ENCODE data around the gene PPP2CA.
"Not testable (repeated sequence)": the region's sequence is repeated elsewhere in the genome, so short reads cannot be mapped to it uniquely, and the experiment has no call there.

Gene PPP2CA

DNA sequence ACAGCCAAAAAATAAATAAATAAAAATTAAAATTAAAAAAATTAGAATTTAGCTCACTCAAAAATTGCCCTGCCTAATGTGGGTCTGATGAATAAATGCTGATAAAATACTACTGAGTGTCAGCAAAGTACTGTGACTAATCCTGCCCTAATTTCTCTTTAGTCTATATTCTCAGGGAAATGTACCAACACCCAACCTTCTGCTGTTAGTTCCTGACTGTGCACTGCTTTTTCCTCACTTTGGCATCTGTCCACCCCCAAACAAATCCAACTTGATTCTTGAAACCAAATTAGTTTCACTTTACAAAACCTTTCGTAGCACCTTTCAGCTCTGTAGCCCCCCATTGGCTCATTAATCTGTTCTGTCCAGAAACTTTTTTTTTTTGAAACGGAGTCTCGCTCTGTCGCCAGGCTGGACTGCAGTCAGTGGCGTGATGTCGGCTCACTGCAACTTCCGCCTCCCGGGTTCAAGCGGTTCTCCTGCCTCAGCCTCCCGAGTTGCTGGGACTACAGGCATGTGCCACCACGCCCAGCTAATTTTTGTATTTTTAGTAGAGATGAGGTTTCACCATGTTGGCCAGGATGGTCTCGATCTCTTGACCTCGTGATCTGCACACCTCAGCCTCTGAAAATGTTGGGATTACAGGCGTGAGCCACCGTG is 73.6 kb downstream of the PPP2CA start:
- H3K4me1 ChIP-seq (ENCODE audit: insufficient read depth, low read length); H3K4me3 ChIP-seq (ENCODE audit: low read depth in 1 of 2, low read length in 2 of 2); H3K9ac ChIP-seq (ENCODE audit: low read length); H3K27me3 ChIP-seq (ENCODE audit: control insufficient read depth in 1 of 2, insufficient read depth in 2 of 2, low read length in 2 of 2); H3K27ac ChIP-seq (ENCODE audit: low read depth, low read length); H3K9me3 ChIP-seq (ENCODE audit: low read length): not testable (repeated sequence)
- peaks cover 48% of the 10 kb centered on the region for H3K36me3 ChIP-seq (ENCODE audit: insufficient read depth, low read length)

DNA sequence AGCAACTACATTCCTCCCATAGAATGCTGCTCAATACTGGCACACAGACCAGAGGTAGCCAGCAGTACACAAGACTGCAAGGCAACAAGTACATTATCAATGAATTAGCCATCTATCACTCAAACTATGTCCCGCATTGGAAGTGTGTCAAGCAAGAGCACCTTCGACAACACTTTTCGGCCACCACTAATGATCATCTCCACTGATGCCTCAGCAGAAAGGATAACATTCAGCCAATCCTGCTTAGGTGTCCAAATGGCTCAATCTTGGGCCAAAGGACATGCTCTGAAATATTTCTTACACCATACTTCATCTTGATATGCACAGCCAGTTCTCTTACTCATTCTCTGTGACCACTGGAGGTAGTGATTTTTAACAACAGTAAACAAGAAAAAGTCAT is 74.2 kb downstream of the PPP2CA start:
- H3K4me1 ChIP-seq (ENCODE audit: insufficient read depth, low read length): no peaks in the 10 kb centered on the region
- H3K27ac ChIP-seq (ENCODE audit: low read depth, low read length): no peak overlapping the region
- no peak overlapping the region for H3K4me3 ChIP-seq (ENCODE audit: low read depth in 1 of 2, low read length in 2 of 2)
- no peaks in the 10 kb centered on the region for H3K27me3 ChIP-seq (ENCODE audit: control insufficient read depth in 1 of 2, insufficient read depth in 2 of 2, low read length in 2 of 2)
- peaks cover 52% of the 10 kb centered on the region for H3K36me3 ChIP-seq (ENCODE audit: insufficient read depth, low read length)
- H3K9me3 ChIP-seq (ENCODE audit: low read length): no peaks in the 10 kb centered on the region
- no peak overlapping the region for H3K9ac ChIP-seq (ENCODE audit: low read length)

DNA sequence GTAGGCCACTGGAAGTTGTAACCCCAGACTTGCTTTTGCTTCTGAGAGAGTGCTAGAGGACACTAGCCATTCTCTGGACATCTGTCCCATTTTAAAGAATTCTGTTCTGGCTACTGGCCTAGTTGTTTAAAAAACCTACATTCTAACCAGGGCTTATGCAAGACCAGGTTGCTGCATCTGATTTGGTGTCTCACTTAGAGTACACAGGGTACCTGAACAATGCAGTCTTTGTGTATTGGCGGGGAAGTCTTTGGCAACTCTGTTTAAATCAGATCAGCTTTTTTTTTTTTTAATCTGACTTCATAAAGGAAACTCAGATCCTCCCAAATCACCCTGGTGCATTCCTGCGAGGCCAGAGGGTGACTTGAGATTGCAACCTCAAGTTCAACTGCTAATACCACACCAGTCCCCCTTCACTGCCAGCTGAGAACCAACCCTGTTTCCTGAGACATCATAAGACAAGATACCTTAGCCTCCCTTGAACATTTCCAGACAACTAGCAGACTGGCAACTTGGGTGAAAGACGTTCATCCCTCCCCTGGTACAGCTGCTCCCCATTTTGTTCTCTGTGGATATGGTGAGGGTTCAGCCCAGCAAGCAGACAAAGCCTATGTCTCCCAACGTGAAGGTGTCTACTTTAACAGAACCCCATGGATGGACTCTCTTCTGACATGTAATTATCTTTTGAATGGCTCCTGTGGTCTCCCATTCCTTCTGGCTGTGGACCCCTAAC is 76.1 kb downstream of the PPP2CA start:
- no peaks in the 10 kb centered on the region for H3K4me1 ChIP-seq (ENCODE audit: insufficient read depth, low read length)
- H3K9ac ChIP-seq (ENCODE audit: low read length): no peak overlapping the region
- no peak overlapping the region for H3K27ac ChIP-seq (ENCODE audit: low read depth, low read length)
- no peaks in the 10 kb centered on the region for H3K9me3 ChIP-seq (ENCODE audit: low read length)
- H3K27me3 ChIP-seq (ENCODE audit: control insufficient read depth in 1 of 2, insufficient read depth in 2 of 2, low read length in 2 of 2): no peaks in the 10 kb centered on the region
- H3K4me3 ChIP-seq (ENCODE audit: low read depth in 1 of 2, low read length in 2 of 2): no peak overlapping the region
- H3K36me3 ChIP-seq (ENCODE audit: insufficient read depth, low read length): peaks cover 55% of the 10 kb centered on the region

DNA sequence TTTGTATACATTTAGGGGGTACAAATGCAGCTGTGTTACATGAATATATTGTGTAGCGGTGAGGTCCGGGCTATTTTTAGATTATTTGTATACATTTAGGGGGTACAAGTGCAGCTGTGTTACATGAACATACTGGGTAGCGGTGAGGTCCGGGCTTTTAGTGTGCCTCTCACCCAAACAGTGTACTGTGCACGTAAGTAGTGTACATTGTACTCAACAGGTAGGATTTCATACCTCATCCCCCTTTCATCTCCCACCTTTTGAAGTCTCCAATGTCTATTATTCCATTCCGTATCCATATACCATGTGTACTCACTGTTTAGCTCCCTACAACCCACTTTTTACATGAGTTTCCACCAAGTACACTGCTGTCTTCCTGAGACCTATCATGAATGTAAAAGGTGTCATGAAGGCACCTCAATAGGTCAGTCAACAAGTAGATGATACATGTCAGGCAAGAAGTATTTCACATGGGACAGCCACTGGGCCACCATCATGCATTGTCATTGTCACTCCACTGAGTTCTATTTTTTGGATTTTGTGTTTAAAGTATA is 76.8 kb downstream of the PPP2CA start:
- no peak overlapping the region for H3K27ac ChIP-seq (ENCODE audit: low read depth, low read length)
- no peak overlapping the region for H3K4me3 ChIP-seq (ENCODE audit: low read depth in 1 of 2, low read length in 2 of 2)
- no peaks in the 10 kb centered on the region for H3K4me1 ChIP-seq (ENCODE audit: insufficient read depth, low read length)
- no peaks in the 10 kb centered on the region for H3K9me3 ChIP-seq (ENCODE audit: low read length)
- no peaks in the 10 kb centered on the region for H3K27me3 ChIP-seq (ENCODE audit: control insufficient read depth in 1 of 2, insufficient read depth in 2 of 2, low read length in 2 of 2)
- H3K36me3 ChIP-seq (ENCODE audit: insufficient read depth, low read length): peaks cover 60% of the 10 kb centered on the region
- no peak overlapping the region for H3K9ac ChIP-seq (ENCODE audit: low read length)

DNA sequence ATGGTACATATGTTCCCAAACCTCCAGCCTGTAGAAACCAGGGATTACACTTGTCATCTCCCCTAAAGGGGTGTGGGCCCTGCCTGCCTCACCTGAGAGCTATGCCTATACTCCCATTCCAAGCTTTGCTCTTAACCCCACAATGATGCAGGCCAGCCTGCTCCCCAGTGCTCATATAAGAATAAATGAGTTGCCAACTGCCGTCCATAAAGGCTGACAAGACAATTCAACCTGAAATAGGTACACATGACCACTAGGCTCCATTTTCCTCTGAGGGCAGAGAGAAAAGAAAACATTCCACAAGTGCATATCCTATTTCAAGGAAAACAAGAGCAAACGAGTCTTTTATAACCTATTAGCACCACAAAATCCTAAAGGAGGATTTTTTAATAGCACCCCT is 77.6 kb downstream of the PPP2CA start:
- Histone ChIP-seq H3K27me3 (ENCODE audit: control insufficient read depth in 1 of 2, insufficient read depth in 2 of 2, low read length in 2 of 2) (no peaks in the 10 kb centered on the region), H3K4me1 (ENCODE audit: insufficient read depth, low read length) (no peaks in the 10 kb centered on the region), H3K9ac (ENCODE audit: low read length) (no peak overlapping the region), H3K36me3 (ENCODE audit: insufficient read depth, low read length) (peaks cover 61% of the 10 kb centered on the region), H3K27ac (ENCODE audit: low read depth, low read length) (no peak overlapping the region), H3K4me3 (ENCODE audit: low read depth in 1 of 2, low read length in 2 of 2) (no peak overlapping the region), H3K9me3 (ENCODE audit: low read length) (no peaks in the 10 kb centered on the region)

DNA sequence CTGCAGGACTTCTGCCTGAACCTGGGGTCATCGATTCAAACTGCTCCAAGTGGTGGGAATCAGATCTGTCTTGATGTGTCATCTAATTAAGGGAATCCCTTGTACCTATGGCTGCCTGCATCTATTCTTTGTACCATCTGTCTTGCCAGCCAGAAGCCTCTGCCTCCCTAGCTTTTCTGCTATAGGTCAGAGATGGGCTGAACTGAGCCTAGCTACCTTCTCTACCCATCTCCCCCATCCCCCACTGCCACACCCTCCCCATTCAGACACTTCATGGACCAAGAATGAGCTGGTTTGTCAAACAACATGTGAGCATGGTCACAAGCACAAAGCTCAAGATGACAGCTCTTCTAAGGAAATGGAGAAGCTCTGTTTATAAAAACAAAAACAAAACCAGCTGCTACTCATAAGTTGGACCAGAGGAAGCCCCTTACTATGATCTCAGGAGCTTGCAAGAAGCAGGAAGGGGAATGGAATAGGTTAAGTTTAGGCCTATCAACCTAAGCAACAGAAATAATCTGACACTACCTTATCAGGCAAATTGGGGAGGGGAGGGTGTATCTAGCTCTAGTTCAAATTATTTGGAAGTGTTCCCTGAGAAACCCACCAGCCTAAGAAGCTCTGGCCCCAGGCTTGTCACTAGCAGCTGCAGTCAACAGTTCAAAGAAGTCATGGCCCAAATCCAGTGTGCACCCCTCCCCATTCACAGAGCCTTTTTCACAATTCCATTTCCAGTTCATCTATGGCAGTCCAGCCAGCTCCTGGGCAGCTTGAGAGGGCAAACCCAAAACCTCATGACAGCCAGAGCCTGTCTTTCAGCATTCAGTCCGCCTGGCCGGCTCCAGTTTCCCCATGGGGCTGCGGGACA is 79.0 kb downstream of the PPP2CA start:
- Histone ChIP-seq H3K4me1 (ENCODE audit: insufficient read depth, low read length) (no peaks in the 10 kb centered on the region), H3K9me3 (ENCODE audit: low read length) (no peaks in the 10 kb centered on the region), H3K36me3 (ENCODE audit: insufficient read depth, low read length) (peaks cover 67% of the 10 kb centered on the region), H3K9ac (ENCODE audit: low read length) (no peak overlapping the region), H3K27ac (ENCODE audit: low read depth, low read length) (no peak overlapping the region), H3K4me3 (ENCODE audit: low read depth in 1 of 2, low read length in 2 of 2) (no peak overlapping the region), H3K27me3 (ENCODE audit: control insufficient read depth in 1 of 2, insufficient read depth in 2 of 2, low read length in 2 of 2) (no peaks in the 10 kb centered on the region)

DNA sequence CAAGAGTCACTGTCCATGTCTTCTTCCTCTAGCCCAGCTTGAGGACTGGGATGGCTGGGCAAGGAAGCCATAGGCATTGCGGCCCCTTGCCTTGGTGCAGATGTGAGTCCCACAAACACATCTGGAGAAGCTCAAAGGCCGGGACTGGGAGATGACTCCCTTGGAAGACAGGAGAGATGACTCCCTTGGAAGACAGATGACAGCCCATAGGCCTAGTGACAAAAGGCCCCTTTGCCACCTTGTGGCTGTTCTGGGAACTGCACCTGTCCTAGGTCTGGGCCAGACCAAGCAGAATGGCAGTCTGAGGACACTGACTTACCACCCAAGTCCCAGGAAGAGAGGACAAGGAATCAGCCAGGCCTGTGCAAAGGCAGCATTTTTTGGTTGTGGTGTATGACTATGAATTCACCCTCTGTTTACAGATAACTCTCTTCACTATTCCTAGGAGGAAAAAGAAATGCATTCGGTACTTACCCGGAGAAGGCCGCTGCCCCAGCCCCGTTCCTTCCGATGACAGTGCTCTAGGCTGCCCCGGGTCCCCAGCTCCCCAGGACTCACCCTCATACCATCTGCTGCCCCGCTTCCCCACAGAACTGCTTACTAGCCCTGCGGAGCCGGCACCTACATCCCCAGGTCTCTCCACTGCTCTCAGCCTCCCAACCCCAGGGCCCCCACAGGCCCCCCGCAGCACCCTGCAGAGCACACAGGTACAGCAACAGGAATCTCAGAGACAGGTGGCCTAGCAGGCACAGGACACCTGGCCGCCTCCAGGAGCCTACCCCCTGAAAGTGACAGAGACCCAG is 79.9 kb downstream of the PPP2CA start:
- no peak overlapping the region for H3K9ac ChIP-seq (ENCODE audit: low read length)
- no peaks in the 10 kb centered on the region for H3K27me3 ChIP-seq (ENCODE audit: control insufficient read depth in 1 of 2, insufficient read depth in 2 of 2, low read length in 2 of 2)
- no peaks in the 10 kb centered on the region for H3K4me1 ChIP-seq (ENCODE audit: insufficient read depth, low read length)

DNA sequence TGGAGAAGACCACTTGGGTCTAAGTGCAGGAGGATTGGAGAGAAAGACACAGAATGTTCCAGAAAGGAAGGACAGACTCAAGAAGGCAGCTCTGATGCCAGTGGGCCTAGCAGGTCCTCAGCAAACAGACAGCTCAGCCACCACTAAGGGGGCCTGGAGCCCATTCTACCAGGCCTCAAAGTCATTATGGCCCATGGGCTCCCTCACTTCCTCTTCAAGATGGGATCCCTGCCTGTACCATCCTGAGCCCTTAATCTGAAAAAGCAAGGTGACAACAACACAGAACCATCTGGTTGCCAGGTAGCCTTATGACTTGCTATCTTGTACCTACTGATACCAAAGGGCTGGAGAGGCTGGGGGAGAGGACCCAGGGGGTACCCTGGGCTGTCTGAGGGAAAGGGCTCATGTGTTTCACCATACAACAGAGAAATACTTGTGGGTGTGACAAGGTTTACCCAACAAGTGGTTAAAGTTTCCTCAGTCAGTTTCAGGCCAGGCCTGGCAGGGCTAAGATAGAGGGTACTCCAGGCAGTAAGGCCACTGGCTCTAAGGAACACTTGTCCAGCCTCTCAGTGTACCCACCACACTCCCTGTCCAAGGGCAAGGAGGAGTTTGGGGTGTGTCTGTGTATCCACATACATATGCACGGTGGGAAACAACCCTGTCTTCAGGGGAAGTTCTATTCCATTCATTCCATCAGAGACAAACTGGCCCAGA is 80.7 kb downstream of the PPP2CA start:
- Histone ChIP-seq H3K27ac (ENCODE audit: low read depth, low read length) (no peak overlapping the region), H3K4me3 (ENCODE audit: low read depth in 1 of 2, low read length in 2 of 2) (no peak overlapping the region), H3K9me3 (ENCODE audit: low read length) (no peaks in the 10 kb centered on the region), H3K4me1 (ENCODE audit: insufficient read depth, low read length) (no peaks in the 10 kb centered on the region), H3K27me3 (ENCODE audit: control insufficient read depth in 1 of 2, insufficient read depth in 2 of 2, low read length in 2 of 2) (no peaks in the 10 kb centered on the region), H3K9ac (ENCODE audit: low read length) (no peak overlapping the region), H3K36me3 (ENCODE audit: insufficient read depth, low read length) (peaks cover 65% of the 10 kb centered on the region)

More for the DNA sequence above, 79.9 kb downstream of the PPP2CA start:
- H3K36me3 ChIP-seq (ENCODE audit: insufficient read depth, low read length): peaks cover 69% of the 10 kb centered on the region
- H3K4me3 ChIP-seq (ENCODE audit: low read depth in 1 of 2, low read length in 2 of 2): no peak overlapping the region
- H3K27ac ChIP-seq (ENCODE audit: low read depth, low read length): no peak overlapping the region
- no peaks in the 10 kb centered on the region for H3K9me3 ChIP-seq (ENCODE audit: low read length)

All from muscle layer of colon (tissue), 2 donors.